Measurements from ENCODE around the gene PI3. TPM values are rescaled to one million over a fixed set of nuclear protein-coding genes. Genes with fewer than 3 reads are reported as not detected.
"Not testable (repeated sequence)": the region's sequence is repeated elsewhere in the genome, so short reads cannot be mapped to it uniquely, and the experiment has no call there.

Gene PI3
- 1 to 10 TPM in 1 of 10 donors, under 1 TPM in 1, not detected in 8; 0.57 to 1.9 TPM for total RNA-seq
- polyA plus RNA-seq: under 1 TPM in 1 of 2 donors, not detected in 1; 0.67 TPM
- long read RNA-seq, donor 1: 0 reads
- long read RNA-seq, donor 2, partial matches to known transcripts: 0 of 1 reads
- long read RNA-seq, donor 2, other reads (novel, unspliced or antisense): 1 of 1 reads
- long read RNA-seq, donor 3: 0 reads

GRCh38 chr20:45174434-45175364 lies at the start of gene PI3:
Gene PI3, plus strand, starts transcription at chr20:45174902. Its CDS starts 21 bp downstream, at chr20:45174923.
- H3K9me3 ChIP-seq: peaks cover 0 to 12% (median 1%) of the 10 kb centered on the region in 11 donors
- no peaks in the 10 kb centered on the region for H3K4me1 ChIP-seq
- ATAC-seq: no peak
- peaks cover 0 to 23% (median 9%) of the 10 kb centered on the region in 7 donors for H3K27me3 ChIP-seq
- no peak within 1 kb of the TSS for H3K4me3 ChIP-seq
- no peaks in the 10 kb centered on the region for H3K36me3 ChIP-seq
- intact Hi-C loops (cut with DNase I): no loop called here
- no peak for DNase-seq
- no peak for TF ChIP-seq CTCF (IDR thresholded peaks at IDR 0.05)
- H3K27ac ChIP-seq: no peak within 1 kb of the TSS
- WGBS, 2 donors: 66 to 77% methylated on average over 8 of the region's 8 CpGs

GRCh38 chr20:45128099-45128498 lies 46.6 kb upstream of the PI3 start:
- Histone ChIP-seq H3K27me3 (peaks cover 0 to 58% (median 49%) of the 10 kb centered on the region in 7 donors), H3K36me3 (no peaks in the 10 kb centered on the region), H3K4me1 (no peaks in the 10 kb centered on the region), H3K4me3 (no peak overlapping the region), H3K9me3 (peaks cover 0 to 2% (median 0%) of the 10 kb centered on the region in 11 donors), H3K27ac (no peak overlapping the region)
- WGBS, 2 donors: 74 to 79% methylated on average over 2 of the region's 2 CpGs
- intact Hi-C loops (cut with DNase I): no loop called here
- DNase-seq (no peak), ATAC-seq (no peak)
- no peak for TF ChIP-seq CTCF (IDR thresholded peaks at IDR 0.05)

- WGBS, 2 donors: 38 to 63% methylated on average over 2 of the region's 2 CpGs
- Histone ChIP-seq H3K36me3 (no peaks in the 10 kb centered on the region), H3K27ac (no peak overlapping the region), H3K27me3 (peaks cover 0 to 42% (median 39%) of the 10 kb centered on the region in 7 donors), H3K9me3 (peaks cover 0 to 6% (median 0%) of the 10 kb centered on the region in 11 donors), H3K4me3 (no peak overlapping the region), H3K4me1 (no peaks in the 10 kb centered on the region)
- no peak for ATAC-seq
- no peak for DNase-seq
- no peak for TF ChIP-seq CTCF (IDR thresholded peaks at IDR 0.05)
- intact Hi-C loops (cut with DNase I): no loop called here
Measured at GRCh38 chr20:45136911-45137310, 37.8 kb upstream of the PI3 start.

GRCh38 chr20:45138561-45139300 lies 36.0 kb upstream of the PI3 start:
- Histone ChIP-seq H3K4me1 (no peaks in the 10 kb centered on the region), H3K27me3 (peaks cover 0 to 38% (median 24%) of the 10 kb centered on the region in 7 donors), H3K9me3 (no peaks in the 10 kb centered on the region), H3K27ac (no peak overlapping the region), H3K36me3 (no peaks in the 10 kb centered on the region), H3K4me3 (no peak overlapping the region)
- DNase-seq (peak in 1 of 2 donors; percentile 36), ATAC-seq (peak in 1 of 8 donors; percentile 47)
- 37 to 38% methylated on average over 20 of the region's 20 CpGs for WGBS, 2 donors
- intact Hi-C loops (cut with DNase I): no loop called here
- peak in 7 of 9 donors; percentile 27 to 64 (median 32) for TF ChIP-seq CTCF (IDR thresholded peaks at IDR 0.05)

GRCh38 chr20:45139733-45140375 lies 34.8 kb upstream of the PI3 start:
- H3K36me3 ChIP-seq; DNase-seq; intact Hi-C loops (cut with DNase I); H3K4me3 ChIP-seq; H3K9me3 ChIP-seq; H3K4me1 ChIP-seq; ATAC-seq; H3K27ac ChIP-seq: not testable (repeated sequence)
- H3K27me3 ChIP-seq: peaks cover 0 to 47% (median 23%) of the 10 kb centered on the region in 7 donors
- 87 to 92% methylated on average over 5 of the region's 5 CpGs for WGBS, 2 donors

Data from heart right ventricle (tissue), 16 donors.